GM21576 (cell line): ENCODE data around the gene GSPT1.
"Not testable (repeated sequence)": the region's sequence is repeated elsewhere in the genome, so short reads cannot be mapped to it uniquely, and the experiment has no call there.

Experiments used
- ATAC-seq: cut with Tn5 transposase; IDR thresholded peaks from one replicate; pipeline ENCODE4 v1.9.1; 2021; ENCODE audit warnings: mild to moderate bottlenecking, moderate library complexity; ENCODE audit not compliant: unreplicated experiment

The GSPT1 gene

GRCh38 chr16:11915644-11916523 lies at the start of gene GSPT1:
TSS of gene GSPT1 (minus strand) at chr16:11915956. CDS start at chr16:11915720, 236 bp downstream.
- peak; percentile 73 for ATAC-seq

- peak; percentile 71 for ATAC-seq
Observed at GRCh38 chr16:11964761-11965551, 49.2 kb upstream of the GSPT1 start, which contains the start of gene TNFRSF17. TSS of gene TNFRSF17 (plus strand) at chr16:11965210. CDS start at chr16:11965325, 115 bp downstream.

- no peak for ATAC-seq
Observed at GRCh38 chr16:11963706-11964105, 48.0 kb upstream of the GSPT1 start.

GRCh38 chr16:11962978-11963377 lies 47.2 kb upstream of the GSPT1 start:
- ATAC-seq = not testable (repeated sequence)

- not testable (repeated sequence) for ATAC-seq
Observed at GRCh38 chr16:11962457-11962856, 46.7 kb upstream of the GSPT1 start.

GRCh38 chr16:11957591-11958395 lies 42.0 kb upstream of the GSPT1 start:
- ATAC-seq = no peak

GRCh38 chr16:11956558-11956957 lies 40.8 kb upstream of the GSPT1 start:
- ATAC-seq = no peak

- ATAC-seq = no peak
Observed at GRCh38 chr16:11955713-11956123, 40.0 kb upstream of the GSPT1 start.

GRCh38 chr16:11953576-11953975 lies 37.8 kb upstream of the GSPT1 start:
- not testable (repeated sequence) for ATAC-seq

- ATAC-seq = no peak
Observed at GRCh38 chr16:11950388-11950787, 34.6 kb upstream of the GSPT1 start.

- no peak for ATAC-seq
Observed at GRCh38 chr16:11949527-11949926, 33.8 kb upstream of the GSPT1 start.

- no peak for ATAC-seq
Observed at GRCh38 chr16:11948819-11949218, 33.1 kb upstream of the GSPT1 start.

- no peak for ATAC-seq
Observed at GRCh38 chr16:11946433-11946832, 30.7 kb upstream of the GSPT1 start.

GRCh38 chr16:11941945-11942344 lies 26.2 kb upstream of the GSPT1 start, which contains the start of gene NPIPB2:
TSS of gene NPIPB2 (minus strand) at chr16:11942045. CDS start at chr16:11942045, 0 bp downstream.
- ATAC-seq = not testable (repeated sequence)

GRCh38 chr16:11927350-11927749 lies 11.6 kb upstream of the GSPT1 start:
- not testable (repeated sequence) for ATAC-seq

- not testable (repeated sequence) for ATAC-seq
Observed at GRCh38 chr16:11924046-11924445, 8.3 kb upstream of the GSPT1 start.

- no peak for ATAC-seq
Observed at GRCh38 chr16:11916524-11917285, 949 bp upstream of the GSPT1 start.

GRCh38 chr16:11915114-11915643 lies 577 bp downstream of the GSPT1 start:
- peak; percentile 23 for ATAC-seq

GRCh38 chr16:11914210-11915113 lies 1.3 kb downstream of the GSPT1 start:
- no peak for ATAC-seq
